H9 (cell line): ENCODE measurements around the gene TSPEAR. TPM values are rescaled to one million over a fixed set of nuclear protein-coding genes. Genes with fewer than 3 reads are reported as not detected.

ENCODE experiments used
- DNase-seq: peaks from one replicate; pipeline ENCODE4 v3.0.0-alpha.2; 2017
- H2AFZ ChIP-seq: one replicate; pipeline ENCODE4 v1.6.1; 2013; ENCODE audit warnings: mild to moderate bottlenecking, low read length, control low read depth, moderate library complexity
- H2AK5ac ChIP-seq: 2 replicates; pipeline ENCODE4 v1.6.1; 2013; ENCODE audit warnings: low read length, control low read depth, mixed read lengths; ENCODE audit not compliant: insufficient read length
- H2BK120ac ChIP-seq: one replicate; pipeline ENCODE4 v1.6.1; 2013; ENCODE audit warnings: low read depth, mild to moderate bottlenecking, low read length, control low read depth, inconsistent platforms; ENCODE audit not compliant: poor library complexity, severe bottlenecking
- H2BK12ac ChIP-seq: 2 replicates; pipeline ENCODE4 v1.6.1; 2013; ENCODE audit warnings: low read length, control low read depth, mixed read lengths, low read depth; ENCODE audit not compliant: insufficient read length
- H2BK15ac ChIP-seq: 2 replicates; pipeline ENCODE4 v1.6.1; 2013; ENCODE audit warnings: low read depth, low read length, control low read depth
- H2BK20ac ChIP-seq: one replicate; pipeline ENCODE4 v1.6.1; 2013; ENCODE audit warnings: low read depth, mild to moderate bottlenecking, low read length, control low read depth, inconsistent platforms; ENCODE audit not compliant: poor library complexity, severe bottlenecking
- H2BK5ac ChIP-seq: 2 replicates; pipeline ENCODE4 v1.6.1; 2013; ENCODE audit warnings: low read length, control low read depth, mixed read lengths; ENCODE audit not compliant: insufficient read length
- H3K14ac ChIP-seq: 2 replicates; pipeline ENCODE4 v1.6.1; 2013; ENCODE audit warnings: low read length, control low read depth; ENCODE audit not compliant: insufficient read depth
- H3K18ac ChIP-seq: 2 replicates; pipeline ENCODE4 v1.6.1; 2013; ENCODE audit warnings: low read depth, mild to moderate bottlenecking, mixed read lengths, low read length, control low read depth; ENCODE audit not compliant: insufficient read length
- H3K23ac ChIP-seq: 2 replicates; pipeline ENCODE4 v1.6.1; 2013; ENCODE audit warnings: low read length, control low read depth, mixed read lengths, low read depth; ENCODE audit not compliant: insufficient read length
- H3K23me2 ChIP-seq: 2 replicates; pipeline ENCODE4 v1.6.1; 2013; ENCODE audit warnings: low read depth, mild to moderate bottlenecking, mixed read lengths, low read length, control low read depth; ENCODE audit not compliant: insufficient read length, poor library complexity, severe bottlenecking
- H3K27ac ChIP-seq: 2 replicates; pipeline ENCODE4 v1.5.1; 2013; ENCODE audit warnings: low read length, control low read depth, mixed read lengths, low read depth; ENCODE audit not compliant: insufficient read length
- H3K27me3 ChIP-seq: 2 replicates; pipeline ENCODE4 v1.6.1; 2013; ENCODE audit warnings: low read length, control low read depth, inconsistent platforms; ENCODE audit not compliant: insufficient read depth
- H3K4ac ChIP-seq: 2 replicates; pipeline ENCODE4 v1.6.1; 2013; ENCODE audit warnings: low read depth, mild to moderate bottlenecking, control low read depth, inconsistent platforms, low read length, moderate library complexity
- H3K4me1 ChIP-seq: 2 replicates; pipeline ENCODE4 v1.6.1; 2013; ENCODE audit warnings: low read length, control low read depth, inconsistent platforms; ENCODE audit not compliant: insufficient read depth
- H3K4me2 ChIP-seq: 2 replicates; pipeline ENCODE4 v1.6.1; 2013; ENCODE audit warnings: low read length, control low read depth, mixed read lengths; ENCODE audit not compliant: insufficient read length, insufficient read depth
- H3K56ac ChIP-seq: 2 replicates; pipeline ENCODE4 v1.6.1; 2013; ENCODE audit warnings: low read depth, mild to moderate bottlenecking, mixed read lengths, low read length, control low read depth; ENCODE audit not compliant: insufficient read length
- H3K79me1 ChIP-seq: 2 replicates; pipeline ENCODE4 v1.6.1; 2013; ENCODE audit warnings: low read depth, mild to moderate bottlenecking, moderate library complexity, low read length, control low read depth, inconsistent platforms; ENCODE audit not compliant: insufficient read depth, poor library complexity, severe bottlenecking
- H3K79me2 ChIP-seq: 2 replicates; pipeline ENCODE4 v1.6.1; 2013; ENCODE audit warnings: low read length, control low read depth, inconsistent platforms; ENCODE audit not compliant: insufficient read depth
- H3K9ac ChIP-seq: 2 replicates; pipeline ENCODE4 v1.6.1; 2013; ENCODE audit warnings: low read length, control low read depth, mixed read lengths; ENCODE audit not compliant: insufficient read length; ENCODE audit errors: extremely low read depth
- H3K9me3 ChIP-seq: one replicate; pipeline ENCODE4 v1.6.1; 2013; ENCODE audit warnings: low read depth, low read length, inconsistent platforms; ENCODE audit not compliant: control insufficient read depth
- H3T11ph ChIP-seq: one replicate; pipeline ENCODE4 v1.6.1; 2013; ENCODE audit warnings: mild to moderate bottlenecking, low read length, control low read depth, inconsistent platforms
- H4K20me1 ChIP-seq: one replicate; pipeline ENCODE4 v1.6.1; 2013; ENCODE audit not compliant: control insufficient read depth, insufficient read length, insufficient read depth
- H4K5ac ChIP-seq: 2 replicates; pipeline ENCODE4 v1.6.1; 2013; ENCODE audit warnings: low read depth, mild to moderate bottlenecking, mixed read lengths, low read length, control low read depth; ENCODE audit not compliant: insufficient read length
- H4K8ac ChIP-seq: replicated peaks from 2 replicates; pipeline ENCODE4 v1.6.1; 2013; ENCODE audit warnings: low read length, control low read depth, mixed read lengths, low read depth; ENCODE audit not compliant: insufficient read length
- H4K91ac ChIP-seq: 2 replicates; pipeline ENCODE4 v1.6.1; 2013; ENCODE audit warnings: low read depth, mild to moderate bottlenecking, moderate library complexity, mixed read lengths, low read length, control low read depth; ENCODE audit not compliant: insufficient read length
- H3K27ac Mint-ChIP-seq, 3 experiments: 2 replicates in 2 of 3; 3 replicates in 1 of 3; pipeline ENCODE4 v1.8.0; 2020 to 2021; ENCODE audit warnings: mixed read lengths in 3 of 3, mild to moderate bottlenecking in 1 of 3, moderate library complexity in 1 of 3
- H3K27me3 Mint-ChIP-seq: 2 replicates; pipeline ENCODE4 v1.8.0; 2021; ENCODE audit warnings: low read depth, mild to moderate bottlenecking, moderate library complexity, mixed read lengths
- H3K36me3 Mint-ChIP-seq, 3 experiments: 2 replicates in 2 of 3; 3 replicates in 1 of 3; pipeline ENCODE4 v1.8.0; 2020 to 2021; ENCODE audit warnings: low read depth in 3 of 3, mixed read lengths in 3 of 3; ENCODE audit not compliant: insufficient read depth in 1 of 3
- H3K4me1 Mint-ChIP-seq, 2 experiments: 2 replicates each; pipeline ENCODE4 v1.8.0; 2020; ENCODE audit warnings: mixed read lengths in 2 of 2
- H3K4me3 Mint-ChIP-seq, 2 experiments: 2 replicates in 1 of 2; 3 replicates in 1 of 2; pipeline ENCODE4 v1.8.0; 2020 to 2021; ENCODE audit warnings: mild to moderate bottlenecking in 2 of 2, mixed read lengths in 2 of 2, moderate library complexity in 1 of 2
- H3K9me3 Mint-ChIP-seq, 2 experiments: 2 replicates in 1 of 2; 3 replicates in 1 of 2; pipeline ENCODE4 v1.8.0; 2020; ENCODE audit warnings: mild to moderate bottlenecking in 2 of 2, mixed read lengths in 2 of 2, moderate library complexity in 1 of 2
- CTCF ChIP-seq: fragments of 200-600 bp; sonication (generic); conservative IDR thresholded peaks from 3 replicates; pipeline ENCODE4 v1.8.0; 2021; ENCODE audit warnings: antibody characterized with exemption, mild to moderate bottlenecking
- WGBS: extraction: QIAGEN DNeasy Blood & Tissue Kit; methylation state at CpG from one replicate; pipeline ENCODE4 v1.1.7; 2013; ENCODE audit warnings: missing lambda C conversion rate, low lambda C conversion rate, mixed read lengths; ENCODE audit not compliant: insufficient read length; ENCODE audit errors: extremely low coverage; 5-methylcytosine and 5-hydroxymethylcytosine counted together
- total RNA-seq: library from RNA; stranded (reverse); gene quantifications from 2 replicates; pipeline ENCODE4 v1.2.1, GENCODE V29; 2021

Gene TSPEAR
- total RNA-seq, 1 experiment from 2014 or later: 1.3 TPM

- no peaks in the 10 kb centered on the region for H3K27me3 ChIP-seq
- peak; percentile 23 for DNase-seq
Observed at GRCh38 chr21:44579833-44580144, 131.6 kb downstream of the TSPEAR start.

More at GRCh38 chr21:44579833-44580144, 131.6 kb downstream of the TSPEAR start:
- Mint-ChIP-seq H3K4me3 (no peak overlapping the region), H3K9me3 (peaks cover 18 to 28% of the 10 kb centered on the region in 2 experiments), H3K27ac (no peak overlapping the region), H3K4me1 (peaks cover 14 to 29% of the 10 kb centered on the region in 2 experiments), H3K36me3 (peaks cover 0 to 28% (median 12%) of the 10 kb centered on the region in 3 experiments; a peak in 5 of 7 replicates), H3K27me3 (peaks cover 16% of the 10 kb centered on the region)
- no peak overlapping the region for H3T11ph ChIP-seq
- H2BK15ac ChIP-seq: no peak overlapping the region
- no peak overlapping the region for H3K4me2 ChIP-seq
- WGBS: no CpG with 5 or more reads among the region's 7 CpGs
- H3K14ac ChIP-seq: no peak overlapping the region
- H2AFZ ChIP-seq: no peak overlapping the region
- no peak overlapping the region for H4K5ac ChIP-seq
- no peak overlapping the region for H3K23ac ChIP-seq
- H3K9me3 ChIP-seq: no peaks in the 10 kb centered on the region
- no peaks in the 10 kb centered on the region for H3K4me1 ChIP-seq
- no peaks in the 10 kb centered on the region for H3K79me1 ChIP-seq
- no peak overlapping the region for H3K27ac ChIP-seq
- no peak overlapping the region for H4K8ac ChIP-seq
- no peak overlapping the region for H4K91ac ChIP-seq
- no peak overlapping the region for H3K18ac ChIP-seq
- no peaks in the 10 kb centered on the region for H3K23me2 ChIP-seq
- no peak overlapping the region for H2BK12ac ChIP-seq
- TF ChIP-seq CTCF: no peak
- no peaks in the 10 kb centered on the region for H3K79me2 ChIP-seq
- H2BK5ac ChIP-seq: no peak overlapping the region
- no peak overlapping the region for H3K56ac ChIP-seq
- no peak overlapping the region for H2AK5ac ChIP-seq
- H3K9ac ChIP-seq: no peak overlapping the region
- no peaks in the 10 kb centered on the region for H4K20me1 ChIP-seq
- H3K4ac ChIP-seq: no peak overlapping the region
- H2BK20ac ChIP-seq: no peak overlapping the region
- no peak overlapping the region for H2BK120ac ChIP-seq
